GM18873 (cell line): ENCODE results near the gene DYRK2.

Source experiments
- ATAC-seq: cut with Tn5 transposase; IDR thresholded peaks from one replicate; pipeline ENCODE4 v1.9.1; 2021; ENCODE audit warnings: mild to moderate bottlenecking, moderate library complexity, moderate number of reproducible peaks; ENCODE audit not compliant: unreplicated experiment, low FRiP score

Gene DYRK2

DNA sequence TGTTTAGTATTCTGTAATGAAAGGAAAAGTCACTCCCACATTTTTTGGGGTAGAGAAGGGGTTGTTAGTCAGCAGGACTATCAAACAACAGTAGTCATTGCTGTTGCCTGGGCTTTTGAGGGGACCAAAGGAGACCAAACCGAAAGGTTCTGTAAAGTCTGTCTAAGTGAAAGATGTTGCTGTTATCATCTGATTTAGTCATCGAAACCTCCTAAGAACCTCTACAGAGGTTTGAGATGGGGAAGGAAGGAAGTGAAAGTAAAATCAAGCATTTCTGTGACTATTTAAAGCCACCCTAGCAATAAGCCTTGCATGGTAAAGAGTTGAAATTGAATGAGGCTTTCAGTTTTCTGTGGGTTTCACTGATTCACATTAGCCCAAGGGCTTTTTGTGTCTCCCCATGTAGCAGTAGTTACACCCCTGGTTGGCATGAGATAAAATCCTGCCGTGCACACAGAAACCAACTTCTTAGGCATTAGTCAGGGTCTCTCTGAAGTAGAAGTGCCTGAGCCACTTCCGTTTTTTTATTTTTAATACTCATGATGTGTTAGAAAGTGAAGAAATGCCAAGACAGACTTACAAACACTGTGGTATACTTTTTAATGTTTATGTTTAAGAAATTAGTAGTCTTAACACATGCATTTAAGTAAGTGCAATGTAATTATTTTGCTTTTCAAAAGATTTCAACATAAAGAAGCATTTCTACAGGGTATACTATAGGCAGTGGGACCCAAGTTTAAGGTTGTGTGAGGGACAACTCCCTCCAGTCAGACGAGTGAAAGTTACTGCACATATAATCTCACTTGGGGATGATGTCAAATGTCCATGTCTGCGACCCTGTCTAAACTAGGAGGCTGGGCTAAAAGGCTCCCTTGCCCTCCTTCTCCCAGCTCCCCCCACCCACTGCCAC lies 50.4 kb downstream of the DYRK2 start:
- ATAC-seq: peak; percentile 99

DNA sequence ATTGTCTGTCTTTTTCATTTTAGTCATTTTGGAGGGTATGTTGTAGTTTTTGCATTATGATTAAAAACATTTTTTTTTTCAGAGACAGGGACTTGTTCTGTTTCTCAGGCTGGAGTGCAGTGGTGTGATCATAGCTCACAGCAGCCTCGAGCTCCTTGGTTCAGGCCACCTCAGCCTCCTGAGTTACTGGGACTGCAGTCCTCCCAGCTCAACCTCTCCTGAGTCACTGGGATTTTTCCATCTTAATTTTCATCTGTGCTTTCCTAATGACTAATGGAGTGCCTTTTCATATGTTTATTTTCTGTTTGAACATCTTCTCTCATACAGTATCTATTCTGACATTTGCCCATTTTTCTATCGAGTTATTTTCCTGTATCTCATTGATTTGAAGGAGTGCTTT lies 52.6 kb downstream of the DYRK2 start:
- ATAC-seq: no peak

- ATAC-seq: no peak
Observed at GRCh38 chr12:67702136-67702535, 53.6 kb downstream of the DYRK2 start.

DNA sequence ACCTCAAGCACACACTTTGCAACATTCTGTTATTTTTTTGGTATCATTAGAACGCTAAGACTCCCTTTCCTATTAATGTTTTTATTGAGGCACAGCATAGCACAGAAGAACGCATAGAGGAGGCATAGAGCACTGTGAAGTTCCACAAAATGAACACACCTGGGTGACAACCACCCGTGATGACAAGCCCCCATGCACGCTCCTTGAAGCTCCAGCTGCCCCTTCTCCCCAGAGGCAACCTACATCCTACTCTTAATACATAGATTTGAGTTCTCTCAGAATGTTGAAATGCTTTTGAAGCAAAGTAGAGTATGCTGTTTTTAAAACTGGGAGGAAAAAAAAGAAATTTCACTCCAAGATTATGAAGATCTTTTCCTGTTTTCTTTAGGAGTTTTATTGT lies 55.5 kb downstream of the DYRK2 start:
- ATAC-seq: no peak

- ATAC-seq: no peak
Observed at GRCh38 chr12:67705394-67706370, 57.1 kb downstream of the DYRK2 start.

DNA sequence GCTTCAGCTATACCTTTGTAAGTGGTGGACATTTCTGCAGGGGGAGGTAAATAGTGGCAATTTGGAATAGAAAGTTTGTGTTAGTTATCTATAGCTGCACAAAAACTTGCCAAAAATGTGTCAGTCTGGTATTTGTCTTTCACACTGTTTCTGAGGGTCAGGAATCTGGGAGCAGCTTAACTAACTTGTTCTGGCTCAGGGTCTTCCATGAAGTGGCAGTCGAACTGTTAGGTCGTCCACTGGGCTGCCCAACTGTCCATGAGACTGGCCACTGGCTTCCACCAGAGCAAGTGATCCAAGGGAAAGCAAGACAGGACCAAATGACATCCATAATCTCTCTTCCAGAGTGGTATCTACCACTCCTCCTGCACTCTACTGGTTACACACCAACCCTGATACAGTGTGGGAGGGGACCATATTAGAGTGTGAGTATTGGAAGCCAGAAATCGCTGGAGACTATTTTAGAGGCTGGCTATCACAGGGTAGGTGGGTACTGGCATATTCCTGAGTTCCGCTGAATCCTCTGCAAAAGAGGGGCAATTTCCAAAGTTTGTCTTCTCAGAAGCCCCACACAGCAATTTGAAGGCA lies 60.9 kb downstream of the DYRK2 start:
- ATAC-seq: no peak

DNA sequence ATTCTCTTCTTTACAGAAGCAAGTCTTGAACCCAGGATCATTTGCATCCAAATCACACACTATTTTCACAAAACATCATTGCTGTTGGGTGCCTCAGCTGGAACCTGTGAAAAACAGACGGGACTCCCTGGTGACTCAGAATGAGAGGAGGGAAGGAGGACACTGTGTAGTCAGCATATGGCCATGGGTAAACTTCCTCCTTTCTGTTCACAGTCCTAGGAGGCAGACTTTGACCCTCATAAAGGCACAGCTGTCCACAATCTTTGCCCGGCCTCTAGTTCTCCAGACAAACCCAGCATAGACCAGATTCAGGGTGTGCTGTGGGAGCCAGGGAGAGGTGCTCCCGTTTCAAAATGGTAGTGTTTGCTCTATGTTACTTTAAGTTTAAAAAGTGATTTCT lies 62.0 kb downstream of the DYRK2 start:
- peak; percentile 90 for ATAC-seq

GRCh38 chr12:67712011-67712410 lies 63.5 kb downstream of the DYRK2 start:
- no peak for ATAC-seq

GRCh38 chr12:67714648-67715047 lies 66.1 kb downstream of the DYRK2 start:
- ATAC-seq: no peak
